Transverse colon (tissue), 3 donors: ENCODE data around the gene DISP3.

Experiments used
- POLR2A ChIP-seq: fragments of 450-650 bp; IDR thresholded peaks from one replicate; pipeline ENCODE4 v1.6.1; 2016; ENCODE audit warnings: antibody characterized with exemption, mild to moderate bottlenecking, moderate library complexity
- TF ChIP-seq, protein P1 (sequence below), 5 experiments: fragments of 200-600 bp in 3 of 5; fragments of 450-650 bp in 2 of 5; sonication (generic) in 3 of 5; IDR thresholded peaks; 1 replicate in 2 of 5; 2 replicates in 3 of 5; pipeline ENCODE4 v1.5.1; 2016 to 2017; ENCODE audit warnings: antibody characterized with exemption in 5 of 5, inconsistent platforms in 3 of 5, mild to moderate bottlenecking in 2 of 5, moderate library complexity in 1 of 5

- TF ChIP-seq, protein P1, sequence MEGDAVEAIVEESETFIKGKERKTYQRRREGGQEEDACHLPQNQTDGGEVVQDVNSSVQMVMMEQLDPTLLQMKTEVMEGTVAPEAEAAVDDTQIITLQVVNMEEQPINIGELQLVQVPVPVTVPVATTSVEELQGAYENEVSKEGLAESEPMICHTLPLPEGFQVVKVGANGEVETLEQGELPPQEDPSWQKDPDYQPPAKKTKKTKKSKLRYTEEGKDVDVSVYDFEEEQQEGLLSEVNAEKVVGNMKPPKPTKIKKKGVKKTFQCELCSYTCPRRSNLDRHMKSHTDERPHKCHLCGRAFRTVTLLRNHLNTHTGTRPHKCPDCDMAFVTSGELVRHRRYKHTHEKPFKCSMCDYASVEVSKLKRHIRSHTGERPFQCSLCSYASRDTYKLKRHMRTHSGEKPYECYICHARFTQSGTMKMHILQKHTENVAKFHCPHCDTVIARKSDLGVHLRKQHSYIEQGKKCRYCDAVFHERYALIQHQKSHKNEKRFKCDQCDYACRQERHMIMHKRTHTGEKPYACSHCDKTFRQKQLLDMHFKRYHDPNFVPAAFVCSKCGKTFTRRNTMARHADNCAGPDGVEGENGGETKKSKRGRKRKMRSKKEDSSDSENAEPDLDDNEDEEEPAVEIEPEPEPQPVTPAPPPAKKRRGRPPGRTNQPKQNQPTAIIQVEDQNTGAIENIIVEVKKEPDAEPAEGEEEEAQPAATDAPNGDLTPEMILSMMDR (IDR thresholded peaks at IDR 0.05): no peak
- TF ChIP-seq POLR2A: no peak
Observed at GRCh38 chr1:11470912-11471311, 8.0 kb upstream of the DISP3 start.
